Stimulated activated CD4-positive, alpha-beta T cell treated with anti-CD3 and anti-CD28 coated beads, Interleukin-2, amount 100 ng/mL, for 24 hours (primary cell): Measurements from ENCODE around the gene PBX3.
A peak's percentile ranks its signal among the peaks of the same experiment; 100 is the strongest.

Experiments
- DNase-seq, 2 donors: peaks; one replicate each; pipeline ENCODE4 v3.0.0-alpha.2; 2020

PBX3 gene

DNA sequence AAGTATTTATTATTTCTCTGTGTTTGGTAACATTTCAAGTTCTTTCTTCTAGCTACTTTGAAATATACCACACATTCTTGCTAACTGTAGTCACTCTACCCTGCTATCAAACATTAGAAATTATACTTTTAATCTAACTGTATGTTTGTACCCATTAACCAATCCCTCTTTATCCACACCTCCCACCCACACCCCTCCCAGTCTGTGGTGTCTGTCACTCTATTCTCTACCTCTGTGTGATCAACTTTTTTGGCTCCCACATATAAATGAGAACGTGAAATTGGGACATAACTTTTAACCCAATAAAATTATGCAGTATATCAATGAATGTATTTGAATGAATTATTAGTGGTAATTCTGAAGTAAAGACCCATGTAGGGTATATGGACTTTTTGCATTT is 79.7 kb downstream of the PBX3 start:
- DNase-seq: no peak

DNA sequence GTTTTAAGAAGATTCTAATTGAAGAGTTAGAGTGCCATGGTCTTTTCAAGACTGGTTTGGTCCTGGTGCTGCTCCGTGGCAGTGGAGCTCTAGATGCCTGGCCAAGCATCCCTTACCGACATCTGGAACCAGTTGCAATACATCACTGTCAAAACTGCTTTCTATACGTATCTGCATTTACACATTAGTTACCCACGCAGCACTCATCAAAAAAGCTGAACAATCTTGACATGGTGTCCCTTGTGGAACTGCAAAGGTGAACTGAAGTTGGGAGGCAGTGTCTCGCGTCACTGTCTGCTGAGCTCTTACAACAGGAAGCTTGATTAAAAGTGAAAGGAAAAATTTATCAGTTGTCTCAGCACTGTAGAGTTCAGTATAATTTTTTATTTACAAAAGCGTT is 82.6 kb downstream of the PBX3 start:
- DNase-seq: peak; percentile 40 to 50

DNA sequence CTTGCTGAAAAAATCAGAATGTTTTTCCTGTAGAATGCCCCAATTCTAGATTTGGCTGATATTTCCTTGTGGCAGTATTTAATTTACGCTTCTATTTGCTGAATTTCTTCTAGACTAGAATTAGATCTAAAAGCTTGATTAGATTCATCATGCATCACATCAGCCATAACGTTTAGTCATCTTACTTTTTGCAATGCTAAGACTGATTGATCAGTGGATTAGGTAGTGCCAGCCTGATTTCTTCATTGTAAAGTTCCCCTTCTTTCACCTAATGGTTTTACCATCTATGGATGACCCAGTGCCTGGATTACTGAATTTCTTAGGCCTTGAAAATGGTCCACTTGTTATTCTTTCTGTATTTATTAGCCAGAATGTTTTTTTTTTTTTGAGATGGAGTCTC is 83.9 kb downstream of the PBX3 start:
- no peak for DNase-seq

DNA sequence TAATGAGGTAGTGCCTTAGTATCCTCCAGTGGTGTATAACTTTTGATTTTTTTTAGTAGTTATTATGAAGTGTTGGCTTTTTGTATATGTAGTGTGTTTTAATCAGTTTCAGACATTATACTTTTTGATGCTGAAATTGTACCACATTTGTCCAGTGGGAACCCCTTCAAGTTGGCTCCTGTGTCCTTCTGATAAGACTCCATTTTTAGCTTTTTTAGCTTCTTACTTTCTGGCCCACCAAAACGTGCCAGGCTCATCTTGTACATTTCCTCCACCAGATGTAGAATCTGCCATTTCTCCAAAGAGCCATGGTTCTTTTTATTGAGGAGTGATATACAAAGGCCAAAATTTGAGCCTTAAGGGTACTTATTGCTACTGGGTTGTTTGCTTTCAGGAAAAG is 84.4 kb downstream of the PBX3 start:
- DNase-seq: no peak

DNA sequence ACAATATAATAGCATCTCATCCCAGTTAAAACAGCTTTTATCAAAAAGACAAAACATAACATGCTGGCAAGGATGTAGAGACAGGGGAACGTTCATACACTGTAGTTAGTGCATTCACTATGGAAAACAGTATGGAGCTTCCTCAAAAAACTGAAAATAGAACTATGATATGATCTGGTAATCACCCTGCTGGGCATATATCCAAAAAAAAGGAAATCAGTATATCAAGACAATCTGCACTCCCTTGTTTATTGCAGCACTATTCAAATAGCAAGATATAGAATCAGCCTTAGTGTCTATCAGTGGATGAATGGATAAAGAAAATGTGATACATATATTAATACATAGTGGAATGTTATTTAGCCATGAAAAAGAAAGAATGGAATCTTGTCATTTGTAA is 88.5 kb downstream of the PBX3 start:
- no peak for DNase-seq

DNA sequence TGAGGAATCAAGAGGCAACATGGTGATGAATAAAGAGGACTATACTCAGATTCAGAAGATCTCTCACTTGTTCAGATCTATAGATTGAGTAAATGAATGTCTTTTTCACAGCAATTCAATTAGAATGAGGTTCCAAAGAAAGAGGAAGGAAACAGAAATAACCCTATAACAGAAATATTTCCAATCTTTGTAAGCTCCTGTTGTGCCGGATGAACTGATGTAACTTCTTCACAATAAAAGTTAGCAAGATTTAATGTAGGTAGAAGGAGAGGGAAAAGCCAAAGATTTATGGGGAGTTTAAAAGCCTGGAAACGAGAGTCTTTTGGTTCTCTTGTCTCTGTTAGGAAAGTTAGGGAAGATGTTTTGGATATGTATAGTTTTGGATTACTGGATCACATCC is 92.1 kb downstream of the PBX3 start:
- DNase-seq: no peak

DNA sequence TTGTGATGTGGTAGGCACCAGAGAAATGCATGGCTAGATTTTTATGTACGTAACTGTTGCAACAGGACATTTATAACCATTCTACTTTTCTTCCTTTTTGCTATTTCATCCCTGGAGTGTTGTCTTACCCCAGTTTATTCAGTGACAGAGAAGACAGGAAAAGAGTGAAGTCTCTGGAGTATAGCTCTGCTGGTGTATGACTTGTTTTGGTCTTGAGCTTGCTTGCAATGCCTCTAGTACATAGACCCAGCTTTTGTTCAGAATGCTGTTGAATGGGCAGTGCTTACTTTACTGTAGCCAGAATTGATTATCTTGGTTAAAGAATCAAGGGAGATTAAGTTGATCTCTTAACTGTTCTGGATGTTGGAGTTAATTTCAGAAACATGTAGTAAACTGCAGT is 94.3 kb downstream of the PBX3 start:
- no peak for DNase-seq

DNA sequence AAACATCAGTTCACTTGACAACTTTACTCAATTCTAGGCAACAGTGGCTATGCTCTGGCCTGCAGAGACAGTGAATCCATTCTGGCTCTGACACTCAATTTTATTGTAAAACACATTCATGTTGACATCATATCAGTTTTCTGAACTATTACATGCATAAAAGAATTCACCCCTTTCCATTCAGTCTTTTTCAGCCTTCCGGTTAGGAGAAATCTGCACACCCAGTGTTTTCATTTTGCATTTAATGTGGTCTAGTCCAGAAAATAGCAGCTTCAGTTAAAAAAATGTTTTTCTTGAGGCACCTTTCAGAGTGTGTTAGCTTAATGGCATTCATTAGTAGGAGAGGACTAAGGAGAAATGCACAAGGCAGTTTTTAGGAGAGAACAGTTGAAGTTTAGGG is 95.1 kb downstream of the PBX3 start:
- no peak for DNase-seq

DNA sequence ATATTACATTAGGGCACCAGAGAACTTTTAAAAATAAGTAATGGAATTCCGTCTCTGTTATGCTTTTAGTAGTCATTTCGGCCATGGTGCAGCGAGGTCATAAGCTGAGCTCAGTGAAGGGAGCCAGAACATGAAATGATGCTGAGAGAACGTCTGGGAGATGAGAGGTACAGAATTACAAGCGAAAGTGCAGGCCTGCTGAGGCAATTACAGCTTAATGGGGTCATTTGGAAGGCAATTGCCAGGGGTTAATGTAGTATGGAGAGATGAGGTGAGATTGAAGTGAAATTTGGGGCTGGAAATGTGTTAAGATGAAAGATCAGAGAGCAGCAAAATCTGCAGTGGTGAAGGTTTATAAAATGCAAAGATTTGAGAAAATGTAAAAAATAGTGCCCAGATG is 96.5 kb downstream of the PBX3 start:
- no peak for DNase-seq

DNA sequence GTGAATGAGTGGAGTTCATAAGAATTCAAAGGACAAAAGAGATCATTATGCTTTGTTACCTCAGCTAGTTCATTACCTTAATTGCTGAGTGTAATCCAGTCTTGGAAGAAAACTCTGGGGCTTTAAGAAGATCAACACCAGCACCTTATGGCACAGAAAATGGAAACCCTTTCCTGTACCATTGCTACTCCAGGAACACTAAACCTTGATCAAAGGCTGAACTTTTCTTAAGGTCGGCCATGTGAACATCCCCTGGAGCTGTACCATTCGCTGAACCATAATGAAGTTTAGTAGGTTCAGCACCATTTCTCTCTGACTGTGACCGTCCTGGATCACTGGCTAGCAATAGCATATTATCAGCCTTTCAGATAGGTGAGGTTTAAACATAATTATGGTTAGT is 97.4 kb downstream of the PBX3 start:
- no peak for DNase-seq

DNA sequence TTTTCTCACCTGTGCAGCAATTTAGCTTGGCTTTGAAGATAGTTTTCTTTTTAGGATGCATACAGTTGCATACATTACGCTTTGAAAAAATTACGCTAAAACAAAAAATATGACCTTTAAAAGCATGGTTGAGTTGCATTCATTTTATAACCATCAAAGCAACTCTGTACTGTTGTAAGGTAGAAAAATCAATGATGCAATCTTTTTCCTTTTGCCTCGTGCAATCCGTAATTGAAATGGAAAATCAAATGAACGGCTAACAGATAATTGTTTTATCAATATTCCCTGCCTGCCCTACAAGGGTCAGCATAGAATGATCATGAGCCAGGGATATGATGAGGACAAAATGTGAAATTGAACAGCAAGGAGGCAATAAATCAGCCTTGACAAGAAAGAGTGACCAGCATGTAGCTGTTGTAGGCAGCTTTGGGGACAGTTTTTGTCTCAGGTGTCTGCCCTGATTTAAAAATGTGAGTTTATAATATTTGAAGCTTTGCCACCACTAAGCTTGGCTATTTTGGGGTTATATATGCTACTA is 98.2 kb downstream of the PBX3 start:
- DNase-seq: no peak

DNA sequence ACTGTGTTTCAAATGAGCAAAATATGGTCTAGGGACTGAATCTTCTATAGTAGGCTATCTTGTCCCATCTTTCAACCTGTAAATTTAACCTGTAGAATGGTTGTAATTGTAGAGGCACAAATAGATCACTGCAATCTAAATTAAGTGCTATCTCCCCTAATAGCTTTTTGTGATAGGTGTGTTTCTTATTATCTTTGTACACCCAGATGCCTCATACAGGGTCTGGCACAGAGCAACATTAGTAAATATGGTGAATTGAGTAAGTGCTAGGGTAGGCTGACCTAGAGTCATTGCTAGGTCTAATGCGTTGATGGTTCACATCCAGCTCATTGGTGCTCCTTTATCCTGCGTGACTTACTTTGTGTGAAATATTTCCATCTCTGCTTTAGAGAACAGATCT is 100.6 kb downstream of the PBX3 start:
- DNase-seq: no peak

DNA sequence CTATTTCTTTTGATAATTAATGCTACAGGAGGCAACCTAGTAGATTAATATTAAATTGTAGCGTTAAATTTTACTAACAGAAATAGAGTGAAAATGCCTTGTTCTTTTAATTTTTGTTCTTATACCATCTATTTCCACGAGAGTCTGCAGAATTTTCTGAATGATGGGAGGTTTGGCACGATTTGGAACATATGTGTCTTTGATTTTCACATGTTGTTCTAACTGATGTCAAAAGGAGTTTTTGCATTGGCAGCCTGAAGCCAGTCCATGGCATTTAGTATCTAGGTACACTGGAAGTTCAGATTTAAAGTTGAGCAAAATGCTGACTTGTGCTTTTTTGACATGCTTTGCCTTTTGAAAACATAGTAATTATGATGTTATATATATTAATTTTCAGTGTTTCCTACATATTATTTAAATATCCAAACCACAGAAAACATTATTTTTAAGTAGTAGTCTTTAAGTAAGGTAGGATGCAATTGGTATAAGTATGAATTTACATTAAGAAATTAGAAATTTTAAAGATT is 103.0 kb downstream of the PBX3 start:
- DNase-seq: no peak

DNA sequence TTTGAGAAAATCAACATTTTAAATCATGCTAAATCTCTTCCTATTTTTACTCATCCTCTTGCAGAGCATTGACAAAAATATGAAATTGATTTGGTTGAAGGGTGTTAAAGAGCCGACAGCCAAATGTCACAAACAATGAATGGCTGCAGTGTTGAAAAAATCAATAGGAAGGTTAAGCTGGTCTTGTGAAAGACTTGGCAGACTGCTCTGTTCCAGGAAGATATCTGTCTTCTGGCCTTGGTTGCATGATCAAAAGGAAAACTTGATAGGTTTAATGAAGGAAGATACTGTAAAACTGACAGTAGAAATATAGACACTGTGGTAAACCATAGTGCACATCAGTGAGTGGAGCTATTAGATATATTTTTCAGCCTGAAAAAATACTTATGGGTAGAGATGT is 103.6 kb downstream of the PBX3 start:
- no peak for DNase-seq

DNA sequence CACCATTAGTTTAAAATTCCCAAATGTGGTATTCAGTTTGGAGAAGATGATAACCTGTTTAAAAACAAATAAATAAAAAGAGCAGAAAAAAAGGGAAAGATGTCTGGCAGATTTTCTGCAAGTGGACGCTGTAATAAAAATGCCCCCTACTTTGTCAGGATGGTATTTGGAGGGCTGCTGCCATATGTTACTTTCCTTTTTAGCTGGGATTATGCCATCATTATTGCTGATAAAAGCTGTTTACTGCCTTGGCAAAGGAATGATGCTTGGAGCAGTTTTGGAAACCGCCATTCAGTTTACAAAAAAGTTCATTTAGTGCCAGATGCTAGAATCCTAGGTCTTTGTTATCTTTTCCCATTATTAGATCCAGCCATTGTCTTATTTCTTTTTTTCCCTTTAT is 104.8 kb downstream of the PBX3 start:
- DNase-seq: no peak

DNA sequence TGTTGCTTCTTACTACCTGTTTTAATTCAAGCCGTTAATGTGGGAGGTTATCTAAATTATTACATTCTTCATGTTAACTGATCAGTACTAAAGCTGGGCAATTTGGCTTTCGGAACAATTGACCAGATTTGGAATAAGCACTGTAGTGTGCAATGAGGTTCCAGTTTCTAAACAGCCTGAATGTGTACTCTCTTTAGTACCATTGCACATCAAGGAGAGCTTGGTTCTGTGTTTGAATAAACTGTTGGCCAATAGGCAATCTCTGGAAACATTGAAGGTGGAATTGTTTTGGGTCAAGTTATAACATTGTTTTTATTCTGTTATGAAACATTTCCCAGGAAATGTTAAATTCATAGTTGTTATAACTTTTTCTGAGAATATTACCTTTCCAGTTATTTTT is 105.2 kb downstream of the PBX3 start:
- no peak for DNase-seq

DNA sequence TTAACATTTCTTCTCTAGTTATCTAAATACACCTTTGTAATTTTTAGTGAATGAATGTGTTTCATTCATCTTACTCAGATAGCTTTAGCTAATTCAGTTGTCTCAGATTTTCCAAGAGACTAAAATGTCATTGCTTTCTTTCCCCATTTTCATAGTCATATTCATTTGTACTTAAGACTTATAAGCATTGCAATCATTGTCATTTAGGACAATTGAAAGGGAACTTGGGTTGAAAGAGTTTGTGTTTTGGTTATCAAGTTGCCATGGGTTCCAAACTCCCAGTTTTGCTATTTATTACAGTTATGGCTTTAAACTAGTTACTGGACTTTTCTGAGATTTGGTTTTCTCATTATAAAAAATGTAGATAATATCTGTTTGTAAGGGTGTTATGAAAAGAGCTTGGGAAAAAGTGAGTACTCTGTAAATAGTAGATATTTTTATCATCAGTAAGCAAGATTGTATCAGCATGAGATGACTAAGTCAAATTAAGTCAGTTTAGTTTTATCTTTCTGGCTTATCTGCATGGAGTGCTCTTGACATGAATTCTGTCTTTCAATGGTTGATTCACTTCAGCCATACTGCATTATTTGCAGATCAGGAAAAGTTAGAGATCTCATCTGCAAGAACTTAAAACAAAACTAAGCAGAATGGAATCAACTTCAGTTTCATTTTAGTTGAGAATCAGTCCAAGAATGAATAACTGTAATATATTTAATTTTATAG is 107.5 kb downstream of the PBX3 start:
- DNase-seq: no peak

DNA sequence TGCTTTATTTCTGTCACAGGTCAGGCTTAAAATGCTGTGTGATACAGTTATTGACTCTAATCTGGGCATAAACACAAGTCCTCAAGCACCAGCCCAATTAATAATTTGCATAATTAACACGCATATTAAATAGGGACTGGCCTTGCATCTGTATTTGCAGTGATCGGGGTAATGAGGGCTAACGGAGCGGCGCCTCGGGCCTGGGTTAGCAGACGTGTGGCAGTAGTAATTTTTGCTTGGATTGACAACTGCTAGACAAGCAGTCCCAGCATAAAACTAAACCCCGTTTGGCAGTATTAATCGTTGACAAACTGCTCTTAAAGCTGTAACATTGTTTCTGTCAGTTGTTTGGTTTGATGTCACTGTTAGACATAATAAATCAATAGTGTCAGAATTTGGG is 109.2 kb downstream of the PBX3 start:
- DNase-seq: no peak

DNA sequence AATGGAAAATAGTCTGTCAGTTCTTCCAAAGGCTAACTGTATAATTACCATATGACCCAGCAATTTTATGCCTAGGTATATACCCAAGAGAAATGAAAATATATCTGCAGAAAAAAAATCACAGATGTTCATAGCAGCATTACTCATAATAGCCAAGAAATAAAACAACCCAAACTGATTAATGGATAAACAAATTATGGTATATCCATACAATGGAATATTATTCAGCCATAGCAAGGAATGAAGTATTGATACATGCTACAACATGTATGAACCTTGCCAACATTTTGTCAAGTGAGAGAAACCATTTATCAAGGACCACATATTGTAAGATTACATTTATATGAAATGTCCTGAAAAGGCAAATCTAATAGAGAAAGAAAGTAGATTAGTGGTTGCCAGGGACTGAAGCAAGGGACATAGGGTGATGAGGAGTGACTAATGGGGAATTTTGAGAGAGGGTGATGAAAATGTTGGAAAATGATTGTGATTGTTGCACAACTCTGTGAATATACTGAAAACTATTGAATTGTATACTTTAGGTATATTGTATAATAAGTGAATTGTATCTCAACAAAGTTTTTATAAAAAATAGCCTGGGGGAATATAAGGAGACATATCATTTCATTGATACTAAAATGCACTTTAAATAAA is 114.4 kb downstream of the PBX3 start:
- no peak for DNase-seq

DNA sequence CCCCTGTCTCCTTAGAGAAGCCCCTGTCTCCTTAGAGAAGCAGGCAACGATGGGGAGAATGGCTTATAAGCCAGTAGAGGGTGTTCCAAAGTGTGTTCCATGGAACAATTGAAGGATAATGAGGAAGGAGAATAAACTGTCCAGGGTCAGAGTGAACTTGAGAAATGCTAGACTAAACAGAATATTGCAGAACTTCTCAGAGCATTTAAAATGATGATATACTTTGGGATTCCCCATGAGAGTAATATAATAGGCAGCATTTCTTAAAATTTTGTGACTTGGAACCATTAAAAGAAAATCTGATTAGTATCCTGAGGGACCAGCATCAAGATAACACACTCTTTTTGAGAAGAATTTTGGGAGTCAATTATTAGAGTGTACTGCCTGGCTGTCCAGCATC is 116.8 kb downstream of the PBX3 start:
- no peak for DNase-seq

DNA sequence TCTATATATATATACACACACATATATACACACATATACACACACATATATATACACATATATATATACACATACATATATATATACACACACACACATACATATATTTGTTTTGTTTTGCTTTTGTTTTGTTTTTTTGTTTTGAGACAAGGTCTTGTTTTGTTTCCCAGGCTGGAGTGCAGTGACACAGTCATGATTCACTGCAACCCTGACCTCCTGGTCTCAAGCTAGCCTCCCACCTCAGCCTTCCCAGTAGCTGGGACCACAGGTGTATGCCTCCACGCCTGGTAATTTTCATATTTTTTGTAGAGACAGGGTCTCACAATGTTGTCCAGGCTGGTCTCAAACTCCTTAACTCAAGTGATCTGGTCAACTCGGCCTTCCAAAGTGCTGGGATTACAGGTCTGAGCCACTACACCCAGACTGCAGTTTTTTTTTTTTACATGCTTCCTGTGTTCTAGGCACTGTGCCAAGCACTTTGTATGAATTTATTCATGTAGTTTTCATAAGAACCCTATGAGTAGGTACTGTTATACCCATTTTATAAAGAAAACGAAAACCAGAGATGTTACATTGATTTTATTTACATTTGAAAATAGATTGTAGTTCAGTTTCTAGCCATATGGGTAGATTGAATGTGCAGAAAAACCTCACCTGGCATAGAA is 120.7 kb downstream of the PBX3 start:
- no peak for DNase-seq

DNA sequence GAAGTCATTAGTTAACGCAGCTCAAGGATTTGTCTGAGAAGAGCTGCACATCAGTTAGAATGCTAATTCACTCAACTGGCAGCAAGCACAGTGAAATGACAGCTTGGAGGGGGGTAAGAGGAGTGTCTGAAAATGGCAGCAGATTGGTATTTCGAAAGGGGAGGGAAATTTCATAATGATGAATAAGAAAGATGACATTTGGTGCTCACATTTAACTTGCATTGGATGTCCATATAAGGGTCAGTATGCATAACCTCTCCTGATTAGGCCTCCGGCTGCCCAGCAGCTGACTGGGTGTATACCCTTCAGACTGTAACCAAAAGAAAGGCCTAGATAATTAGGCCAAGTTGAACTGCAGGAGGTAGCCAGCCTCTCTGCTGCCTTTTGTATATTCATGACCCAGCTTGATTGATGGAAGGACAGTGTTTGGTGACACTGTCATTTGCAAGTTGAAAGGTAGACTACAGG is 131.0 kb downstream of the PBX3 start:
- DNase-seq: no peak

DNA sequence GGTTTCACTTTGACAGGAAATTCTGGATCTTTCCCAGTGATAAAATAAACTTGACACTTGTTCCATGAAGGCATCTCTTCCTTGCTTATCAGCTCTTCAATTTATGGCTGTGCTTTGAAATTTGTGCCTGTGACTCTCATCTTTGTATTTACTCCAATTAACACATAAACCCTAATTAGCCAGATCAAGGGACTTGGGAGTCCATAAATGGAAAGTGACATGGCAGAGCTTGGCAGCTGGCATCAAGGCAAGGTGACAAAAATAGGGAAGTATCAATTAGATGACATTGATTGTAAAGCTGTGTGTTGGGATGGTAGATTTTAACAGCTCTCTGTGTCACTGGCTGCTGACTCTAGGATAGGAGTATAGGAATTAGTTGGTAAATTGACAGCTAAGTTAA is 133.9 kb downstream of the PBX3 start:
- no peak for DNase-seq
